ENCODE measurements around the gene JPH3.

GRCh38 chr16:87580855-87581261 is 21.4 kb upstream of the JPH3 start:
- TF ChIP-seq CTCF (IDR thresholded peaks at IDR 0.05) (no peak), POLR2A (IDR thresholded peaks at IDR 0.05) (no peak)
